NCI-H2227 treated with DMSO at 0.1 percent for 48 hours (cell line): ENCODE results near the gene SELENOK.

Source experiments
- DNase-seq: peaks from one replicate; lab custom pipeline; 2025; lab: John Stamatoyannopoulos, UW

SELENOK gene

DNA sequence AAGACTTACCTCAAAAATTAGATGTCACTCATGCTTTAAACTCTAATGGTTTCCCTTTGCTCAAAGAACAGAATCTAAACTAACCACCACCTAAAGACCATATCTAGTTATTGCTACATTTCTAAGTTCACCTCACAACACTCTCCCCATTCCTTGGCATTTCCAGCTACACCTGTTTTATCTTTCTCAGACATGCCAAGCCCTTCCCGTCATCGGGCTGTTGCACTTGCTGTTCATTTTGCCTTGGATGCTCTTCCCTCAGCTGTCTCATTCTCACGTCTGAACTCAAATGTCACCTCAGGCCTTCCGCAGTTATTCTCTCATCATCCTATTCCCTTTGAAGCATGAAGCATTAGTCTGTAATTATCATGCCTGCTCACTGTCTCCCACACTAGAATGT lies 8.7 kb downstream of the SELENOK start:
- no peak for DNase-seq

DNA sequence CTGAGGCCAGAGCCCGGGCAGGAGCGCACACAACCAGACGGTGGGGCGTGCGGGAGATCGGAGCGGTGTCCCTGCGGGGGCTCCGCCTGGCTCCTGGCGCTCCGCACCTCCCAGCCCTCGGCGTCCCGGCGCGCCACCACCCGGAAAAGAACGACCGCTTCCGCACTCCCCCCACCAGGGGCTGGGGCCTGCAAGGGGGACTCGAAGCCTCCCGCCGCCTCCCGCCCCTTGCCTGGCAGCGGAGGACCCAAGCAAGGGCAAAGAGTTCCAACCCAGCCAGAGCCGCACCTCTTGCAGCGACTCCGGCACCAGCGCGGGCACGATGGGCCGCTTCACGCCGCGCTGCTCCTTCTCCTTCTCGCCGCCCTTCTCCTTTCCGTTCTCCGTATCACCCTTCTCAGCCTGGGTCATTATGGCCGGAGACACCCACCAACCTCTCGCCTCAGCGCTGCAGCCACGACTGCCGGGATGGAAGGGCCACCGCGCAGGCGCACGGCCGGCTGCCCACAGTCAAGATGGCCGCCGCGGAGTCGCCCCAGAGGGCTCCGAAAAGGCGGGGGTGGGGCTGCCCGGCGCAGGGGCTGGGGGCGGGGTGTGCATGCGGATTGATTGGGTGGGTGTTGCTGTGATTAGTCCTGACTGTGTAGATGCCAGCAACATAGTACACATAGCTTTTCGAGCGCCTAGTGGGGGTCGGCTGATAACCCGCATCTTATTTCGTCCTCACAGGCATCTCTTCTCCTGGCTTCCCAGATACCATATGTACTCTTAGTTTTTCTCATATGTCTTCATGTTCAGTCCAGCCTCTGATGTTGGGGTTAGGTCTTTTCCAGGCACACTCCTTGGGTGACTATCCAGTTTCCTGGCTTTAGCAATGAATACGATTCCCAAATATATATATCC lies 9.7 kb downstream of the SELENOK start, which contains the start of gene ACTR8:
Gene ACTR8 (minus strand): TSS at position 462 of the 903 bp plus-strand sequence. CDS start 51 bp downstream, at position 411.
- peak; percentile 76 for DNase-seq

- no peak for DNase-seq
Measured at GRCh38 chr3:53880396-53881345, 11.0 kb downstream of the SELENOK start.

- DNase-seq = no peak
Measured at GRCh38 chr3:53865732-53866499, 25.7 kb downstream of the SELENOK start.

DNA sequence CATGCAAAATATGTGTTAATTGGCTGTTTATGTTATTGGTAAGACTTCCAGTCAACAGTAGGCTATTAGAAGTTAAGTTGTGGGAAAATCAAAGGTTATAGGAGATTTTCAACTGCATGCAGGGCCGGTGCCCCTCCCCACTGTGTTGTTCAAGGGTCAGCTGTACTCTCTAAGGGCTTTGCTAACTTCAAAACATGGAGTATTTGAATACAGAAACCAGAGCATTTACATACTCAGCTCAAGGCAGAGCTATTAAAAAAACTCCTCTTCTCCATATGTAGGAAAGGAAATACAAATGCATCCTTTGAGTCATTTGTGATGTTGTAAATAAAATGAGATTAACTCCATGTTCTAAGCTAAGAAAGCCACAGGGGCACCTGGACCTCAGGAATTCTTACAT lies 28.5 kb downstream of the SELENOK start:
- no peak for DNase-seq

DNA sequence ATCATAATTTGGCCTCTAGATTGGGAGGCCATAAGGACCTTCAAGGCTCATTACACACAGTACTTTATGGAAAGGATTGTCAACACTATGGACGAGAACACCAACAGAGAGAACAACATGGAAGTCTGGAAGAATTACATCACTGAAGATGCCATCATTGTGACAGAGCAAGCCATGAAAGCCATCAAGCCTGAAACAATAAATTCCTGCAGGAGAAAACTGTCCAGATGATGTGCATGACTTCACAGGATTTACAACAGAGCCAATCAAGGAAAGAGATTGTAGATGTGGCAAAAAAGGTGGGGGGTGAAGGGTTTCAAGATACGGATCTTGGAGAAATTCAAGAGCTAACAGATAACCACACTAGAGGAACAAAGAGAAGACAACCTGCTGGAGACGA lies 29.4 kb downstream of the SELENOK start:
- DNase-seq = no peak

DNA sequence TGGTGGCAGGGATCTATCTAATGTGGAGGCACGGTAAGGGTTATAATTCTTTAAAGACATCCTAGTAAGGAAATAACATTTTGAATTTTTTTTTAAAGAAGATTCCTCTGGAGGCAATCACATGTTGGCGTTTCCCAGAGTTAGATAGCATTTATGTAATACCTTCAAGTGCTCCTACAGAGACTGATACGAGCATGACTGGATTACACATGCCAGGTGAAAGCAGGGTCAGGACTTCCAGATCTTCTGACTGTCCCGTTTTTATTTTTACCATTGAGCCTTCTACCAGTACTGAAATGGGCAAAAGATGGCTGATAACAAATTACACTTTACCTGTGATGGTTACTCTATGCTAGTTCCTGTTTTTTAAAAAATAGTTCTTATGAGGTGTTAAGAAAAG lies 31.5 kb downstream of the SELENOK start:
- DNase-seq = no peak

DNA sequence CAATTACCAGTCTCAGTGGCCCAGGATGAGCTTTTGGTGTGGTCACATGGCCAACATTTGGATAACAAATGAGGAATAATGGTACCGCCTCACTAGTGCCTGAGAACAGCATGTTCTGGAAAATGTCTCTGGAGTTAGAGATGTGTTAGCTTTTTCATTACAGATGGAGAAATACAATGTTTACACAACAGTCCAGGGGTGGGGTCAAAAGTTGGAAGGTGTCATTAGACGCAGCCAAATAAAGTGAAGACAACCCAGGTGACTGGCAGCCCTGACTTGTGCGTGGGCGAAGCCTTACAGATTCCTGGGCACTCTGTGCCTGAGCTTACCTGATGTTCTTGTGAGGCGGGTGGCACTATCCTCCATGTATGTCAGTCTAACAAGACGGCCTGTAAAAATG lies 32.5 kb downstream of the SELENOK start:
- no peak for DNase-seq

DNA sequence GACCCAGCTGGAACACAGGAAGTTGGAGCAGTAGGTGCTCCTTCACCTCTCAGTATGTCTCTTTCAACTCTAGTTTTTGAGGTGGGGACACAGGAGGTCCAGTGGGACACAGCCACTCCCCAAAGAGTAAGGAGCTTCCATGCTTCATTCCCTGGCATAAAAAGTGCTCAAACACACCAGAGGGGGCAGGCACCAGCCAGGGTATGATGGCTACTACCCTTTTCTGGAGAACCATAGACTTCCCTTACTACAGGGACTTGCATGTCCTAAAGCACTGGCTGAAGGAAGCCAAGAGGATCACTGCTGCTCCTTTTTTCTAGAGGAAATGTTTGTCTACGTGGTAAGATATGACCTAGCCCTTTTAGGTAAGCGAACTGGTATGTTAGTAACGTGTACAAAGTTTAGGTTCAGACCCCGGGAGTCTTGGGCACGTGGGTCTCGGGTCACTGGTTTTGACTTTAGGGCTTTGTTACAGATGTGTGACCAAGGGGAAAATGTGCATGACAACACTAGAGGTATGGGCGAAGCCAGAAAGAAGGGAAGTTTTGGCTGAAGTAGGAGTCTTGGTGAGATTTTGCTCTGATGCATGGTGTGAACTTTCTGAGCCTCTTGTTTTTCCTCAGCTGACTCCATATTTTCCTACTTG lies 33.4 kb downstream of the SELENOK start:
- no peak for DNase-seq

- no peak for DNase-seq
Measured at GRCh38 chr3:53856964-53857363, 34.7 kb downstream of the SELENOK start.

DNA sequence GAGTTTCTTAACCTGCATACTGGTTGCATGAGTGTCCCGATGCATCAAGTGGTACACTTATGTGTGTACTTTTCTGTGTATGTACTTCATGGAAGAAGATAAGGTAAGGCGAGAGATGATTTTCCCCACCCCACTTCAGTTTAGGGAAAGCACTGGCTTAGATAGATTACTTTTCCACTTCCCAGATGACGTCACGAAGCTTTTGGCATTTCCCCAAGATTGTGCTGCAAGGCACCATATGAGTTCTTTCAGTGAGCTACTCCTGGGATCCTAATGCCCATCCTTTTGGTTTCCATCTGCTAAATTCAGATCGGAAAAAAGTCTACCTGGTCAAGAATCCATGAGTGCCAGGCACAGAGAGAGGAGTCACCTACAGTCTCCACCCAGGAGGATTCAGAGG lies 40.8 kb downstream of the SELENOK start:
- no peak for DNase-seq

DNA sequence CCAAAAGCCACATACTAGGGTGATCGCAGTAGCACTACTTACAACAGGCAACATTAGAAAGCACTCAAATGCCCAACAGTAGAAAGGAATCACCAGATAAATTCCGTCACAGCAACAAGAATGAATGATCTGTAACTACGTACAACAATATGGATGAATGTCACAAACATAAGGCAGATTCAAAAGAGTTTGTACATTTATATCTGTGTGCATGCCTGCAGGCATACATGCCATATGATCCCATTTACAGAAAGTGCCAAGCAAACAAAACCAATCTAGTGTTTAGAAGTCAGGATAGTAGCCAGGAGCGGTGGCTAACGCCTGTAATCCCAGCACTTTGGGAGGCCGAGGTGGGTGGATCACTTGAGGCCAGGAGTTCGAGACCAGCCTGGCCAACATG lies 41.7 kb downstream of the SELENOK start:
- no peak for DNase-seq

DNA sequence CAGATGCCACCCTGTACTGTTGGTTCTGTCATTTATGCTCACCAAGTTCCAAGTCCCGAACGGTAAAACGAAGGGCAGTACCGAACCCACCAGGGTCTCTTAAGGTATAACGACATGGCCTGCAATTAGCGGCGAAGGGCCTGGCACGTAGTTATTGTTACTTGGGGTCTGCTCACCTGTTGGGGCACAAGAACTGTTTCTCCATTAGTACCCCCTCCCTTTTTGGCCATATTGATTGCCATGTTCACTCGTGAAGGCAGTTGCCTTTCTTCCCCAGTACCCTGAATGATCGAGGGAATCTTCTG lies 44.9 kb downstream of the SELENOK start:
- no peak for DNase-seq

DNA sequence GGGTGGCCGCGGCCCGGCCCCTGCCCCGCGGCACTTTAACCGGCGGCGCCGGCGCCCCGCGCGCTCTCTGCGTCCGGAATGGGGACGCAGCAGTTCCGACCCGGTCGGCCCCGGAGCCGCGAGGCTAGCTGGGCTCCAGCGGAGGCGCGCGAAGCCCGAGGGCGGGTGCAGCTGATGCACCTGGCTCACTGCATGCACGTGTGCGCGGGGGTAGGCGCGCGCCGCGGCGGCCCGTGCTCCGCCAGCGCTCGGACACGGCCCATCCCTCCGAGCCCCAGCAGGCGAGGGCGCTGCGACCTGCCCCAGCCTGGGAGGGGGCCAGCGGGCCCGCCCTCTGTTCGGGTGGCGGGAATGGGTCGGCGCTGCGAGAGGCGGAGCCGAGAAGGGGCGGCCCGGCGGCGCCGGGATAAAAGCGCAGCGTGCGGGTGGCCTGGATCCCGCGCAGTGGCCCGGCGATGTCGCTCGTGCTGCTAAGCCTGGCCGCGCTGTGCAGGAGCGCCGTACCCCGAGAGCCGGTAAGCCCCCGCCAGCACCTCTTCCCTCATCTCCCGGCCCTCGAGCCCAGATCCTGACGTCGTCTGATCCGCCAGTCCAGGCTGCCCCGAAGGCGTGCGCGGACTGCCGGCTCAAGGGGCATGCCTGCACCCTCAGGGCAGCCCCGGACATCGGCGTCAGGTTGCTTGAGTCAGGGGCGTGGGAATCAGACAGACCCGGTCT lies 45.4 kb downstream of the SELENOK start, which contains the start of the genes CHDH and IL17RB:
Gene CHDH (minus strand): TSS at position 286 of the 717 bp plus-strand sequence. CDS start 22,411 bp downstream, outside the sequence.
Gene IL17RB (plus strand): TSS at position 435 of the 717 bp plus-strand sequence. CDS start 21 bp downstream, at position 456.
- DNase-seq = peak; percentile 22

GRCh38 chr3:53845881-53846133 lies 45.9 kb downstream of the SELENOK start:
- no peak for DNase-seq

DNA sequence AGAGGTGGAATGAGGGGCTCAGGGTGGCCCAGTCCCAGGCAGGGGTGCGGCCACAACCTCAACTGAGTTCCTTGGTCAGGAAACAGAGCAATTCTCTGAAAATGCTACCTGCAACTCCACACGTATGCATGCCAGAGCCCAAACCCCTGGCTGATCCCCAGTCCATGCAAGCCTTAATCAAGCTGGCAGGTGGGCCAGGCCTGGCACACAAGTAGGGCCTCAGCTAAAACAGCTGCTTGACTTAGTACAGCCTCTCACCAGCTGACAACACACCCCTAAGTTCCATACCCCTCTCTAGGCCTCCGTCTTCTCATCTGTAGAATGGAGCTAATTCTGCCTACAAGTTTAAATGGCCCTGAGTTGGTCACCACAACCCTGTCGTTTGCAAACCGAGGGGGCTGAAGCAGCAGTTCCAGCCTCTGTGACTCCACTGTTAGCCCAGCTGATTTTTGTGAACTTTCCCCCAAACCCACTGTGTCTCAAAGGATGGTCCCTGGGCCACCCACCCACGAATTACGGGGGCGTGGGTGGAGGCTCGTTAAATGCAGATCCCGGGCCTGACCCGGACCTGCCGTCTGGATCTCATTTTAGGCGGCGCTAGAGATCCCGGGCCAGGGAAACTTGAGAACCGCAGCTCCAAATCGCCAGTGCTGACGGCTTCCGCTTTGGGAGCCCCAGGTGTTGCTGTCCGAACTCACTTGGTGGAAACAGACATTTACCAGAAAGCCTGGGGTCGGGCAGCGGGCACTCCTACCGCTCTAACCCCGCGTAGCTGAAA lies 46.4 kb downstream of the SELENOK start:
- DNase-seq = peak; percentile 9

GRCh38 chr3:53844262-53845102 lies 47.2 kb downstream of the SELENOK start:
- DNase-seq = no peak

GRCh38 chr3:53843195-53844177 lies 48.2 kb downstream of the SELENOK start:
- no peak for DNase-seq
